KOPT-K1 (cell line): ENCODE data around the gene PAX4.

Experiments
- H3K27ac ChIP-seq: fragments of 200-600 bp; sonication (generic); 2 replicates; pipeline ENCODE4 v1.5.1; 2016; ENCODE audit warnings: antibody characterized with exemption, mild to moderate bottlenecking, low read depth, low read length; ENCODE audit not compliant: poor library complexity, severe bottlenecking
- H3K36me3 ChIP-seq: fragments of 200-600 bp; sonication (generic); 2 replicates; pipeline ENCODE4 v1.5.1; 2017; ENCODE audit warnings: antibody characterized with exemption, mild to moderate bottlenecking, low read length, moderate library complexity; ENCODE audit not compliant: insufficient read depth
- H3K9me3 ChIP-seq: fragments of 200-600 bp; sonication (generic); 2 replicates; pipeline ENCODE4 v1.5.1; 2017; ENCODE audit warnings: antibody characterized with exemption, low read length, mild to moderate bottlenecking; ENCODE audit not compliant: insufficient read depth, poor library complexity, severe bottlenecking

The PAX4 gene, protein sequence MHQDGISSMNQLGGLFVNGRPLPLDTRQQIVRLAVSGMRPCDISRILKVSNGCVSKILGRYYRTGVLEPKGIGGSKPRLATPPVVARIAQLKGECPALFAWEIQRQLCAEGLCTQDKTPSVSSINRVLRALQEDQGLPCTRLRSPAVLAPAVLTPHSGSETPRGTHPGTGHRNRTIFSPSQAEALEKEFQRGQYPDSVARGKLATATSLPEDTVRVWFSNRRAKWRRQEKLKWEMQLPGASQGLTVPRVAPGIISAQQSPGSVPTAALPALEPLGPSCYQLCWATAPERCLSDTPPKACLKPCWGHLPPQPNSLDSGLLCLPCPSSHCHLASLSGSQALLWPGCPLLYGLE

DNA sequence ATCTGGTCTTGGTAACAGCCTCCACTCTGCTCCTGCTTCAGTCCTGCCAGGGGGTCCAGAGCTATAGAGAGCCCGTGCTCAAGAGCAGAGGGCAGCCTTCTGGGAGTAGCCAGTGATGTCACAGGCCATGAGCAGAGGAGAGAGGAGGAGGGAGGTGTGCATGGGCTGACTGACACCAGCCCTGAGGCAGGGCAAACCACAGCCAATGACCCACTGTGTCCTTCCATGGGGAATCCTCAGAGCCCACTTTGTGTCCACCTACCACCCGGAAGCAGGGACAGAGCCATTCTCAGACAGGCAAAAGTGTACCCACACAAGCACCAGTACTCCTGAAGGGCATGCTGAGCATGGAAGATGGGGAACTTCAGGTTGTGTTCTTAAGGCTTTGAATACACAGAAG, at the start of gene PAX4:
Gene PAX4, minus strand, starts transcription at position 101 of the 400 bp plus-strand sequence. CDS start 2,214 bp downstream, outside the sequence.
- Histone ChIP-seq H3K9me3 (peaks cover 6% of the 10 kb centered on the region), H3K36me3 (no peaks in the 10 kb centered on the region), H3K27ac (no peak within 1 kb of the TSS)

GRCh38 chr7:127667017-127667670, 49.2 kb upstream of the PAX4 start:
- H3K9me3 ChIP-seq = no peaks in the 10 kb centered on the region
- H3K36me3 ChIP-seq = peaks cover 78% of the 10 kb centered on the region
- no peak overlapping the region for H3K27ac ChIP-seq

DNA sequence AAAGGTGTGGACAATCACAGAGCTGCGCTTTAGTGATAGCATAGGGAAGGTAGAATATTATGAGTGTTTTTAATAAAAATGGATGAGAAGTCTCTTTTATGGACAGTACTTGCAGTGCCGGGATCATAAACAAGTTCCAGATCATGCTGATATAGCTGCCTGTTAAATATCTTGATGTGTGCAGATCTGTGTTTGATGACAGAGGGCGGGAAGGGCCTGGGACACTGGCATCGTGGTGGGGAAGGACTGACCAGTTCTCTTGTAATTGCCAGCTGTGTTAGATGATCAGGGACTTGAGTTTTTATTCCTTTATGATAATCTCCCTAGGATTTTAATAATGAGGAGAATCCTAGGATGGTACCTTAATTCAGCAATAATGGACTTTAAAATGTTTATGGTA, 48.7 kb upstream of the PAX4 start:
- Histone ChIP-seq H3K36me3 (peaks cover 78% of the 10 kb centered on the region), H3K9me3 (no peaks in the 10 kb centered on the region), H3K27ac (no peak overlapping the region)

- no peak overlapping the region for H3K27ac ChIP-seq
- H3K9me3 ChIP-seq = no peaks in the 10 kb centered on the region
- peaks cover 78% of the 10 kb centered on the region for H3K36me3 ChIP-seq
Measured at GRCh38 chr7:127665922-127666321, 48.0 kb upstream of the PAX4 start.

GRCh38 chr7:127658970-127659630, 41.2 kb upstream of the PAX4 start:
- H3K9me3 ChIP-seq = no peaks in the 10 kb centered on the region
- no peak overlapping the region for H3K27ac ChIP-seq
- peaks cover 89% of the 10 kb centered on the region for H3K36me3 ChIP-seq

- peaks cover 79% of the 10 kb centered on the region for H3K36me3 ChIP-seq
Measured at GRCh38 chr7:127657500-127657899, 39.6 kb upstream of the PAX4 start.

DNA sequence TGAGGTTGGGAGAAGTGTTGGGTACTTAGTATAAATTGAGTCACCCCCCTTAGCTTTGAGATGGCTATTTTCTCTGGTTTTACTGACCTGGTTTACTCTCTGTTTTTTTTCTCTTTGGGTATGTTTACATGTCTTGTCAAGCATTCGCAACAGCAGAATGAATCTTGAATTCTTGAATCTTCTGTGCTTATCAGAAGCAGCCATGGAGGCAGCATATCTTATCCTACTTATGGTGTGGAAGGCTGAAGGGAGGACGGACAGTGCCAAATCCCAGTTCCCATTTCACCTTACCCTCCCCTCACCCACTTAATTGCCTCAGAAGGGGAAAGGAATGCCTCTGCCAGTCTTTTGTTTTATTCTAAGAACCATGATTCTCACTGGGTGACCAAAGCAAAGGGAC, 37.8 kb upstream of the PAX4 start:
- Histone ChIP-seq H3K9me3 (no peaks in the 10 kb centered on the region), H3K36me3 (peaks cover 66% of the 10 kb centered on the region), H3K27ac (no peak overlapping the region)

More at GRCh38 chr7:127657500-127657899, 39.6 kb upstream of the PAX4 start:
- H3K27ac ChIP-seq = no peak overlapping the region
- H3K9me3 ChIP-seq = no peaks in the 10 kb centered on the region

GRCh38 chr7:127654404-127655394, 36.8 kb upstream of the PAX4 start:
- Histone ChIP-seq H3K36me3 (peaks cover 56% of the 10 kb centered on the region), H3K27ac (no peak overlapping the region), H3K9me3 (no peaks in the 10 kb centered on the region)

- Histone ChIP-seq H3K9me3 (no peaks in the 10 kb centered on the region), H3K27ac (no peak overlapping the region), H3K36me3 (peaks cover 43% of the 10 kb centered on the region)
Measured at GRCh38 chr7:127653396-127653795, 35.5 kb upstream of the PAX4 start.

DNA sequence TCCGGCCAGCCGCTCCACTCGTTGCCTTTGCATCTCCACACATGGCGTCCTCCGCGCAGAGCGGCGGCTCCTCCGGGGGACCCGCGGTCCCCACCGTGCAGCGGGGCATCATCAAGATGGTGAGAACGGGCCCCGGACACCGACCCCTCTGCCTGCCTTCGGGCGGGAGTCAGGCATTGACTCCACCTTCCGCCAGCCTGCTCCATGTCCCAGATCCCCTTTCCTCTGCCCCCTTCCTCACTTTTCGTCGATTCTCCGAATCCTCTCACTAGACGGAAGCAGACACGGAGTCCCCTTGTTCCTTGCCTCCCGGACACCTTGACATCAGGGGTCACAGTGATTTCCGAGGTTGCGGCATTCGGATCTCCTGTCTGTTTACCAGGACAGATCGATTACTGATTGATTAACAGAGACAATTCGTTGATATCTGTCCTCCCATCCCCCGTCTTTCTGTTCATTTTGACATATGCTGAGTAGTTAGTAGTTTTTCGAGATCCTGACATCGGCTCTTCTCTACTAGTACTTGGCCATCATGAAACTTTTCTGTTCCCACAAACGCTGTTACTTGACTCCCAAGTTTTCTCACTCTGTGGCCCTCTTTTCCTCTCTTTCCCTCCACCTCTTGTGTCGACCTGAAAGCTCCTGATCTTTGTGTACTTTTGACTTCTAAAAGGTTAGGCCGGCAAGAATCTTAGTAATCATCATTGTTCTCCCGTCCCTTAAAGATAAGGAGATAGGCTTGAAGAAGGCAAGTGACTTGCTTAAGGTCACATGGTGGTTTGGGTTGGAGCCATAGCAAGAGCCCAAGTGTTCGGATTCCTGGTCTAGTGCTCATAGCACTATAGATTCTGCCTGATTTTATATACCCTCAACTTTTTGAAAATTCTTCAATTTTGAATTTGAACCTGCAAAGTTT, 34.6 kb upstream of the PAX4 start:
- H3K9me3 ChIP-seq = no peaks in the 10 kb centered on the region
- H3K36me3 ChIP-seq = peaks cover 35% of the 10 kb centered on the region; the same call in 1 of the 2 replicates
- peak overlapping the region; percentile 76 for H3K27ac ChIP-seq

- H3K9me3 ChIP-seq = no peaks in the 10 kb centered on the region
- peak within 1 kb of the TSS; percentile 76 for H3K27ac ChIP-seq
- peaks cover 26% of the 10 kb centered on the region; the same call in 1 of the 2 replicates for H3K36me3 ChIP-seq
Measured at GRCh38 chr7:127651556-127652332, 33.8 kb upstream of the PAX4 start, which contains the start of gene SND1. TSS of gene SND1 (plus strand) at chr7:127652194. CDS start at chr7:127652374, 180 bp downstream.

DNA sequence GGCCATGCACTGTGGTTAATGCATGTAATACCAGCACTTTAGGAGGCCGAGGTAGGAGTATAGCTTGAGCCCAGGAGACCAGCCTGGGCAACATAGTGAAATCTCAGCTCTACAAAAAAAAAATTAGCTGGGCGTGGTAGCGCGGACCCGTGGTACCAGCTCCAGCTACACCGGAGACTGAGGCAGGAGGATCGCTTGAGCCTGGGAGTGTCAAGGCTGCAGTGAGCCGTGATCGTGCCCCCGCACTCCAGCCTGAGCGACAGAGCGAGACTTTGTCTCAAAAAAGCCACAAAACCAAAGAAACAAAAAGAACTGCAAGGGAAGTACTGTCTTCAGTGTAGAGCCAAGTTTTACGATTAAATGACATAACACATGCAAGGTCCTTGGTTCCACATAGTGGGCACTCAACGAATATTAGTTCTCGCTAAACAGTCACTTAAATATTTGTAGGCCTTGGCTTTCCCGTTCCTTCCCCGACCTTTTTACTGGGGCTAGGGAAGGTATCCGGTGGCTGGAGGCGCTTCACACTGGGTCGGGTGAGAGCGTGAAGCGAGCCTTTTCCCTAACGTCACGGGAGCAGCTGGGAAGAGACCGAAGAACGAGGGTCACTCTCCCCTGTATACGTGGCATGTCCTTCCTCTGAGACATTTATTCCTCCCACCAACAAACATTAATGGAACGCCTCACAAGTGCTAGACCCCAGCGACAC, 33.1 kb upstream of the PAX4 start:
- H3K36me3 ChIP-seq = peaks cover 19% of the 10 kb centered on the region; the same call in 1 of the 2 replicates
- H3K27ac ChIP-seq = peak overlapping the region; percentile 76
- no peaks in the 10 kb centered on the region for H3K9me3 ChIP-seq
